ES-I3 (cell line): ENCODE data around the gene C17orf78.
"Not testable (repeated sequence)": the region's sequence is repeated elsewhere in the genome, so short reads cannot be mapped to it uniquely, and the experiment has no call there.

Experiments used
- H3K36me3 ChIP-seq: 2 replicates; pipeline ENCODE4 v1.6.1; 2013; ENCODE audit warnings: mild to moderate bottlenecking, low read length, control low read depth, moderate library complexity; ENCODE audit not compliant: insufficient read depth
- H3K4me1 ChIP-seq: 2 replicates; pipeline ENCODE4 v1.6.1; 2013; ENCODE audit warnings: mild to moderate bottlenecking, control low read depth, low read length; ENCODE audit not compliant: insufficient read depth
- H3K9ac ChIP-seq: 2 replicates; pipeline ENCODE4 v1.6.1; 2013; ENCODE audit warnings: low read depth, mild to moderate bottlenecking, low read length, moderate library complexity
- H3K9me3 ChIP-seq: 2 replicates; pipeline ENCODE4 v1.6.1; 2013; ENCODE audit warnings: mild to moderate bottlenecking, low read length, moderate library complexity; ENCODE audit not compliant: control insufficient read depth, insufficient read depth

Gene C17orf78

DNA sequence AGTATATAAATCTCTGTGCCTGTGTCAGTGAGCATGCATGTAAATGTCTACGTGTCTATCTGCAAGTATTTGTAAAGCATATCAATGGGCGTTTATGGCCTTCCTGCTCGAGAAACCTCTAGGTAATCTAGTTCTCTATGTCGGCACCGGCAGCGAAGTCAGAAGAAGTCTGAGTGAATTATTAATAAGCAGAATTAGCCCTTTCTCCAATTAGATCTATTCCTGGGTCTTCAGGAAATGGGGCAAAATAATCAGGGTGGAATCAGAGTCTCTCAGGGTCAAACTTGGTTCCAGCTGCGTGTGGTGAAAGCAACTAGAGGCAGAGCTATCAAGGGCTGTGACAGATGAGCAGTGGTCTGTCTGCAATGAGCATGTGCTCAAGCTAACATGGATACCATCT lies at the start of gene C17orf78:
C17orf78 (plus strand) TSS at position 280 of the 400 bp plus-strand sequence; CDS start at position 388, 108 bp downstream.
- Histone ChIP-seq H3K9me3 (no peaks in the 10 kb centered on the region), H3K36me3 (no peaks in the 10 kb centered on the region), H3K9ac (no peak within 1 kb of the TSS), H3K4me1 (peaks cover 4% of the 10 kb centered on the region; the same call in 1 of the 2 replicates)

- peaks cover 16% of the 10 kb centered on the region; the same call in 1 of the 2 replicates for H3K36me3 ChIP-seq
- H3K9me3 ChIP-seq = no peaks in the 10 kb centered on the region
- no peak overlapping the region for H3K9ac ChIP-seq
- H3K4me1 ChIP-seq = no peaks in the 10 kb centered on the region
Observed at GRCh38 chr17:37327341-37328090, 48.3 kb upstream of the C17orf78 start.

- no peaks in the 10 kb centered on the region; the same call in 1 of the 2 replicates for H3K4me1 ChIP-seq
- no peaks in the 10 kb centered on the region; the same call in 1 of the 2 replicates for H3K36me3 ChIP-seq
- H3K9me3 ChIP-seq = no peaks in the 10 kb centered on the region
- H3K9ac ChIP-seq = no peak overlapping the region
Observed at GRCh38 chr17:37338847-37339246, 36.9 kb upstream of the C17orf78 start.

- Histone ChIP-seq H3K9ac (no peak overlapping the region), H3K4me1 (no peaks in the 10 kb centered on the region; the same call in 1 of the 2 replicates), H3K9me3 (no peaks in the 10 kb centered on the region), H3K36me3 (no peaks in the 10 kb centered on the region; the same call in 1 of the 2 replicates)
Observed at GRCh38 chr17:37339321-37339720, 36.5 kb upstream of the C17orf78 start.

GRCh38 chr17:37340804-37341203 lies 35.0 kb upstream of the C17orf78 start:
- Histone ChIP-seq H3K9me3 (no peaks in the 10 kb centered on the region), H3K4me1 (no peaks in the 10 kb centered on the region; the same call in 1 of the 2 replicates), H3K36me3 (peaks cover 3% of the 10 kb centered on the region; the same call in 1 of the 2 replicates), H3K9ac (no peak overlapping the region)

DNA sequence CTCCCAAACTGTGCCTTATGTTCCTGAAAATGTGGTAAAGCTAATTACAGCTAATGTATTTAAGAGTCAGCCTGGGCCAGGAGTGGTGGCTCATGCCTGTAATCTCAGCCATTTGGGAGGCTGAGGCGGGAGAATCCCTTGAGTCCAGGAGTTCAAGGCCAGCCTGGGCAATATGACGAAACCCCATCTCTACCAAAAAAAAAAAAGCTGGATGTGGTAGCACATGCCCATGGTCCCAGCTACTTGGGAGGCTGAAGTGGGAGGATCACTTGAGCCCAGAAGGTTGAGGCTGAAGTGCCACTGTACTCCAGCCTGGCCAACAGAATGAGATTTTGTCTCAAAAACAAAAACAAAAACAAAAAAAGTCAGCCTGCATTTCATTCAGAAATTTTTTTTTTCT lies 33.2 kb upstream of the C17orf78 start:
- Histone ChIP-seq H3K4me1 (no peaks in the 10 kb centered on the region), H3K9me3 (peaks cover 8% of the 10 kb centered on the region), H3K36me3 (peaks cover 3% of the 10 kb centered on the region; the same call in 1 of the 2 replicates), H3K9ac (no peak overlapping the region)

DNA sequence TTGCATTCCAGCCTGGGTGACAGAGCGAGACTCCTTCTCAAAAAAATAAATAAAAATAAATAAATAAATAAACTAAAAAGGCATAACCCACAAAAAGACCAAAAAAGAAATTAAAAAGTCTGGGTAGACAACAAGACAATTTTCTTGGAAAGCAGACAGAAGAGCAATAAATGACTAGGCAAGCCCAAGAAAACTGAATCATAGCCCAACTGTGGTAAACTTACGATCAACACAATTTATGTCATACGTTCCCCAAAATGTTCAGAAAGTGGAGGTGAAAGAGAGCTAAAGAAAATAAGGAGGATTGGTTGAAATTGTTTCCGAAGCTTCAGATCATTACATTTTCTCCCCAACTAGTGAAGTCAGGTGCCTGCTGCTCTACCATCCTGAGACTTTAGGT lies 31.3 kb upstream of the C17orf78 start:
- Histone ChIP-seq H3K9me3 (peaks cover 8% of the 10 kb centered on the region), H3K4me1 (no peaks in the 10 kb centered on the region), H3K9ac (no peak overlapping the region), H3K36me3 (peaks cover 3% of the 10 kb centered on the region; the same call in 1 of the 2 replicates)

GRCh38 chr17:37346863-37347402 lies 28.9 kb upstream of the C17orf78 start:
- not testable (repeated sequence) for H3K9ac ChIP-seq, H3K4me1 ChIP-seq, H3K36me3 ChIP-seq, H3K9me3 ChIP-seq

GRCh38 chr17:37356796-37357569 lies 18.8 kb upstream of the C17orf78 start:
- Histone ChIP-seq H3K4me1 (peaks cover 22% of the 10 kb centered on the region), H3K9ac (peak overlapping the region; percentile 95; the same call in 1 of the 2 replicates)
- H3K36me3 ChIP-seq, H3K9me3 ChIP-seq: not testable (repeated sequence)

DNA sequence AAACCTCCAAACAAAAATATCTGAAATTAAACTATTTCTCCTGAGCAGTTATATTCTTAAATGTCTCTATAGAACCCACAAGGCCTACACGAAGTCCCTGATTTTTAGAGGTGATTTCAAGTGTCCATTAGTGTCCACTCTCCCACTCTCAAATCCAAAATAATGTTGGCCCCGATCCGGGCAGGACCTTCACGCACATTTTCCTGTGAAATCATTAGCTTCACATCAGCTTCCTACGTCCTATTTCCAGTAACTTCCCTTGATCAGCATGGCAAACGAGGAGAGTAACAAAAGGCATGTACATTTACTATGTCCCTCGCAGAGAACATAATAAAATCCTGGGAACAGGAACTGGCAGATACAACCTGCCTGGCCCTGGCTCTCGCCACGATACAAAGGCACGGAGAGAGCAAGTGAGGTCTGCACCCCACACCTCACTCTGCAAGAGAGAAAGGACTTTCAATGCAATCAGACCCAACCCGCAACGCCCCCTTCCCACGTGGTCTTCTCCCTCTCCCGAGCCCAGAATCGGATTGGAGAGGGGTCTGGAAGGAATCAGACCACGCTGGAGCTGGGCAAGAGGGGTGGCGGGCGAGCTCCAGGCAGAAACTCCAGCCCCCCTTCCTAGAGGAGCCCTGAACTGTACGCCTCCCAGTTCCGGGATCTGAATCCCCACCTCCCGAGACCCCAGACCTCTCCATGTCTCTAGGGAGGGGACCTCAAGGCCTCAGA lies 17.5 kb upstream of the C17orf78 start:
- H3K9me3 ChIP-seq = no peaks in the 10 kb centered on the region
- peak overlapping the region; percentile 95 for H3K9ac ChIP-seq
- peaks cover 22% of the 10 kb centered on the region for H3K4me1 ChIP-seq
- H3K36me3 ChIP-seq = no peaks in the 10 kb centered on the region

- H3K4me1 ChIP-seq = peaks cover 22% of the 10 kb centered on the region
- H3K9ac ChIP-seq = peak overlapping the region; percentile 95
- no peaks in the 10 kb centered on the region for H3K36me3 ChIP-seq
- H3K9me3 ChIP-seq = no peaks in the 10 kb centered on the region
Observed at GRCh38 chr17:37358830-37359681, 16.7 kb upstream of the C17orf78 start.

GRCh38 chr17:37359682-37360188 lies 16.1 kb upstream of the C17orf78 start:
- H3K36me3 ChIP-seq = no peaks in the 10 kb centered on the region
- H3K9ac ChIP-seq = peak overlapping the region; percentile 59
- H3K4me1 ChIP-seq = peaks cover 22% of the 10 kb centered on the region
- no peaks in the 10 kb centered on the region for H3K9me3 ChIP-seq

DNA sequence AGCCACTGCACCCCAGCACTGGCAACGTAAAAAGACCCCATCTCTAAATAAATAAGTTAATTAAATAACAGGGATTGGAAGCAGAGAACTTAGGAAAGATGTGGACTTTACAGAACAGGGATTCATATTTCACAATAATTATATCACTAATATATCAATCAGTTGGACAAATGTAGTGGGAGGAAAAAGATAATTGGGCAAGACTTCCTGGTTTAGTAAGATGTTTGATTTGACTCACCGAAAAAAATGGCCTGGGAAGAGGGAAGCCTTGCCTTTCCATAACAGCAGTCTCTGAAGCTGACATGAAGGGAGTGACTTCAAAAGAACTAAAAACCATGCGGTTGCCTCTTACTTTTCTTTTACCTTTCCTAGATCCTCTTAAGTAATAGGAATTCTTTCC lies 15.2 kb upstream of the C17orf78 start:
- Histone ChIP-seq H3K4me1 (peaks cover 22% of the 10 kb centered on the region), H3K9ac (no peak overlapping the region), H3K9me3 (no peaks in the 10 kb centered on the region), H3K36me3 (no peaks in the 10 kb centered on the region)
